Prostate gland (tissue), 2 donors: ENCODE measurements around the gene SCN2A. TPM values are rescaled to one million over a fixed set of nuclear protein-coding genes. Genes with fewer than 3 reads are reported as not detected.

Source experiments
- DNase-seq: peaks from one replicate; pipeline ENCODE4 v3.0.0-alpha.2; 2019; ENCODE audit warnings: low spot score
- H3K27ac ChIP-seq, 2 donors: fragments of 200-600 bp; sonication (generic); 2 replicates each; pipeline ENCODE4 v1.5.1; 2017 to 2019
- H3K27me3 ChIP-seq: fragments of 200-600 bp; sonication (generic); replicated peaks from 2 replicates; pipeline ENCODE4 v1.5.1; 2019; ENCODE audit not compliant: insufficient read depth
- H3K36me3 ChIP-seq, 2 donors: fragments of 200-600 bp; sonication (generic); 1 replicate in 1 of 2; 2 replicates in 1 of 2; pipeline versions ENCODE4 v1.5.1 to v1.8.1; 2017 to 2019
- H3K4me1 ChIP-seq: fragments of 200-600 bp; sonication (generic); replicated peaks from 2 replicates; pipeline ENCODE4 v1.5.1; 2019
- H3K4me3 ChIP-seq, 2 donors: fragments of 200-600 bp; sonication (generic); 2 replicates each; pipeline ENCODE4 v1.5.1; 2017 to 2019
- H3K9me3 ChIP-seq: fragments of 200-600 bp; sonication (generic); 2 replicates; pipeline ENCODE4 v1.5.1; 2017
- CTCF ChIP-seq, 4 experiments: fragments of 200-600 bp in 2 of 4; fragments of 450-650 bp in 2 of 4; sonication (generic) in 2 of 4; IDR thresholded peaks; 1 replicate in 3 of 4; 2 replicates in 1 of 4; pipeline ENCODE4 v1.5.1; 2016 to 2019; ENCODE audit warnings: antibody characterized with exemption in 4 of 4, mild to moderate bottlenecking in 2 of 4, moderate library complexity in 2 of 4
- POLR2A ChIP-seq: fragments of 450-650 bp; IDR thresholded peaks from one replicate; pipeline ENCODE4 v1.6.1; 2016; ENCODE audit warnings: antibody characterized with exemption, mild to moderate bottlenecking
- POLR2AphosphoS5 ChIP-seq: sonication (generic); formaldehyde crosslinking; IDR thresholded peaks from one replicate; pipeline ENCODE4 v1.6.1; 2017; ENCODE audit warnings: antibody characterized with exemption
- WGBS: methylation state at CpG from one replicate; pipeline ENCODE4 v1.1.5; 2018; 5-methylcytosine and 5-hydroxymethylcytosine counted together
- intact Hi-C: fragments of 100-400 bp; cut with DNase I; formaldehyde crosslinking; loops from one replicate; pipeline ENCODE4 v1.14.2; 2022
- total RNA-seq, 2 donors: library from RNA; depleted of rRNA; stranded (reverse); fragments of >200 nt; gene quantifications; one replicate each; pipeline ENCODE4 v1.1.0, GENCODE V29; 2016

SCN2A gene
- total RNA-seq, 2 donors from 2014 or later = 0.87 to 1.4 TPM

GRCh38 chr2:165431014-165431413 lies 191.8 kb downstream of the SCN2A start:
- no peak for TF ChIP-seq POLR2A
- no peak for TF ChIP-seq POLR2AphosphoS5
- TF ChIP-seq CTCF (IDR thresholded peaks at IDR 0.05) = no peak

GRCh38 chr2:165432234-165432966 lies 193.2 kb downstream of the SCN2A start:
- no peak for TF ChIP-seq CTCF (IDR thresholded peaks at IDR 0.05)
- Histone ChIP-seq H3K27ac (no peak overlapping the region), H3K9me3 (no peaks in the 10 kb centered on the region), H3K27me3 (no peaks in the 10 kb centered on the region), H3K4me1 (no peaks in the 10 kb centered on the region), H3K36me3 (no peaks in the 10 kb centered on the region), H3K4me3 (no peak overlapping the region)
- intact Hi-C loops = no loop called here
- DNase-seq = no peak

More at GRCh38 chr2:165431014-165431413, 191.8 kb downstream of the SCN2A start:
- no peak overlapping the region for H3K27ac ChIP-seq
- no peak for DNase-seq
- H3K4me1 ChIP-seq = no peaks in the 10 kb centered on the region
- no peak overlapping the region for H3K4me3 ChIP-seq
- no peaks in the 10 kb centered on the region for H3K27me3 ChIP-seq
- no peaks in the 10 kb centered on the region for H3K9me3 ChIP-seq
- no peaks in the 10 kb centered on the region for H3K36me3 ChIP-seq
- intact Hi-C loops = no loop called here

- Histone ChIP-seq H3K4me3 (no peak overlapping the region), H3K4me1 (no peaks in the 10 kb centered on the region), H3K27me3 (no peaks in the 10 kb centered on the region), H3K9me3 (no peaks in the 10 kb centered on the region), H3K36me3 (no peaks in the 10 kb centered on the region), H3K27ac (no peak overlapping the region)
- WGBS = 63% methylated on average over 1 of the region's 1 CpG
- TF ChIP-seq POLR2A (no peak), POLR2AphosphoS5 (no peak), CTCF (IDR thresholded peaks at IDR 0.05) (no peak)
- intact Hi-C loops = no loop called here
- DNase-seq = no peak
These were observed 195.8 kb downstream of the SCN2A start for GRCh38 chr2:165434865-165435496.

- H3K4me3 ChIP-seq = no peak overlapping the region
- H3K27me3 ChIP-seq = no peaks in the 10 kb centered on the region
- no peak overlapping the region for H3K27ac ChIP-seq
- intact Hi-C loops = no loop called here
- WGBS = 59% methylated on average over 1 of the region's 1 CpG
- H3K4me1 ChIP-seq = no peaks in the 10 kb centered on the region
- no peaks in the 10 kb centered on the region for H3K36me3 ChIP-seq
- DNase-seq = no peak
- TF ChIP-seq CTCF (IDR thresholded peaks at IDR 0.05) (no peak), POLR2A (no peak), POLR2AphosphoS5 (no peak)
- H3K9me3 ChIP-seq = no peaks in the 10 kb centered on the region
These were observed 196.4 kb downstream of the SCN2A start for GRCh38 chr2:165435611-165436010.

GRCh38 chr2:165436559-165436958 lies 197.3 kb downstream of the SCN2A start:
- Histone ChIP-seq H3K9me3 (no peaks in the 10 kb centered on the region), H3K27me3 (no peaks in the 10 kb centered on the region), H3K4me1 (no peaks in the 10 kb centered on the region), H3K36me3 (no peaks in the 10 kb centered on the region), H3K27ac (no peak overlapping the region), H3K4me3 (no peak overlapping the region)
- no peak for DNase-seq
- no peak for TF ChIP-seq POLR2AphosphoS5
- TF ChIP-seq POLR2A = no peak
- WGBS = 95% methylated on average over 3 of the region's 3 CpGs
- intact Hi-C loops = no loop called here
